ENCODE results near the gene ERVV-1. TPM values are rescaled to one million over a fixed set of nuclear protein-coding genes. Genes with fewer than 3 reads are reported as not detected.
"Not testable (repeated sequence)": the region's sequence is repeated elsewhere in the genome, so short reads cannot be mapped to it uniquely, and the experiment has no call there.

Gene ERVV-1
- total RNA-seq, 1 donor from 2014 or later, result not detected

DNA sequence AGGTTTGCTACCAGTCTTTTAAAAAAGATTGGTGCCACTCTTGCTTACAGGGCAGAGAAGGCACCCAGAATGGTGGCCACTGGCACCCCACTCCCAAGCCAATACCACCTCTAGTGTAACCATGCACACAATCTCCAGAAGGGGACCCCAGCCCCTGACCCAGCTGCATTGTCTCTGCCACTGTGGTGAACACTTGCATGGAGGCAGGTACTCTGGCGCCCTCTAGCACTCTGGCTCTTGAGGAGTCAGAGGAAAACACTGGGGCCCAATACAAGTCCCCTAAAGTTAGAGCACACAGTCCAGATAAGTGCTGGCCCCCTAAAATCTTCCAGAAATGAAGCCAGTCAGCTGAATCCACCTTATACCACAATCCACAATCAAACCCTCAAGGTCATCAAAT is 6.0 kb downstream of the ERVV-1 start:
- DNase-seq (ENCODE audit: low spot score), result no peak

DNA sequence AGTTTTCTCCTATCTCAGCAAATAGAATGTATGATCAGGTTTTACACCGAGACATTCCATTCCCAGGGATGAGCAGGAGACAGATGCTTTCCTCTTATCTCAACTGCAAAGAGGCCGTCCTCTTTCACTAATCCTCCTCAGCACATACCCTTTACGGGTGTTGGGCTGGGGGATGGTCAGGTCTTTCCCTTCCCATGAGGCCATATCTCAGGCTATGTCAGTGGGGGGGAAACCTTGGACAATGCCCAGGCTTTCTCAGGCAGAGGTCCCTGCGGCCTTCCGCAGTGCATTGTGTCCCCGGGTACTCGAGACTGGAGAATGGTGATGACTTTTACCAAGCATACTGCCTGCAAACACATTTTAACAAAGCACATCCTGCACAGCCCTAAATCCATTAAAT is 14.6 kb downstream of the ERVV-1 start:
- DNase-seq (ENCODE audit: low spot score), result not testable (repeated sequence)

DNA sequence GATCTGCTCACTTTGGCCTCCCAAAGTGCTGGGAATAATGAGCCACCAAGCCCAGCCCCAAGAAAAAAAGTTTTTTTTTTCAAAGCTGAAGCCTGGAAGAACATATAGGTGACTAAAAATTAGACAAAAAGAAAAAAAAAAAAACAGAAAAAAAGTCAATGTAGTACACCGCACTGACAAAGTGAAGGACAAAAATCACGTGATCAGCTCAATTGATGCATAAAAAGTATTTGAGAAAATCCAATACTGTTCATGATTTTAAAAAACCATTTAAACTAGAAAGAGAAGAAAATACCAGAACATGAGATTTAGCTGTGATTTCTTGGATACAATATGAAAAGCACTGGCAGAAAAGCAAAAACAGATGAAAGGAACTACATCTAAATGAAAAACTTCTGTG is 20.3 kb downstream of the ERVV-1 start:
- no peak for DNase-seq (ENCODE audit: low spot score)

DNA sequence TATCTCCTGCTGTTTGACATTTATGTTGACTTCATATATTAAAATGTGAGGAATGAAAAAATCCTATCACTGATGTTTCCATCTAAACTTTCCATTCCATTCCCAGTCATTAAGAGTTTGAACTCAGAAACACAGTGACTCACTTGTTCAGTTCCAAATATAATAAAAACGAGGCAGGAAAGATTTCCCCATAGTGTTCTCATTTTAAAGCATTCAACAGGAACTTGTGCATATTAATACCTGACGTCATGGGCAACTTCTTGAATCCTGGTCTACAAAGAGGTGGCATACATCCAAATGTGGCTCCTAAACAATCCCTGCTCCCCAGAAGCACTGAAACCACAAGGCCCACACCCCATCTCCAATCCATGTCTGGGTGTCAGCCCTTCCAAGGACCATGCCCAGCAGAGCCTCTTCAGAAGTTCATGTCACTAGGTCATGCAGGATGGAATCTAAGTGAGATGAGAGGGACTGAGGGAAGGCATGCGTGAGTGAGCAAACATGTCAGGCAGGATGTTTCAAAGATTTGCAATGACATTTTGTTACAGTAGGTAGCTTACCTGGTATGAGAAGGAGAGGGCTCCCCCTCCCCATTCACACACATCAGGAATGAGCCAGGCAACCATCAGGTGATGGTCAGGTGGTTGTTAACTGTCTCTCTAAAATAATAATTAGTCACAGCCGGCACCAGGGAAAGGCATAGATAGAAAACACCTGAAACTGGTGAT is 21.4 kb downstream of the ERVV-1 start:
- no peak for DNase-seq (ENCODE audit: low spot score)

DNA sequence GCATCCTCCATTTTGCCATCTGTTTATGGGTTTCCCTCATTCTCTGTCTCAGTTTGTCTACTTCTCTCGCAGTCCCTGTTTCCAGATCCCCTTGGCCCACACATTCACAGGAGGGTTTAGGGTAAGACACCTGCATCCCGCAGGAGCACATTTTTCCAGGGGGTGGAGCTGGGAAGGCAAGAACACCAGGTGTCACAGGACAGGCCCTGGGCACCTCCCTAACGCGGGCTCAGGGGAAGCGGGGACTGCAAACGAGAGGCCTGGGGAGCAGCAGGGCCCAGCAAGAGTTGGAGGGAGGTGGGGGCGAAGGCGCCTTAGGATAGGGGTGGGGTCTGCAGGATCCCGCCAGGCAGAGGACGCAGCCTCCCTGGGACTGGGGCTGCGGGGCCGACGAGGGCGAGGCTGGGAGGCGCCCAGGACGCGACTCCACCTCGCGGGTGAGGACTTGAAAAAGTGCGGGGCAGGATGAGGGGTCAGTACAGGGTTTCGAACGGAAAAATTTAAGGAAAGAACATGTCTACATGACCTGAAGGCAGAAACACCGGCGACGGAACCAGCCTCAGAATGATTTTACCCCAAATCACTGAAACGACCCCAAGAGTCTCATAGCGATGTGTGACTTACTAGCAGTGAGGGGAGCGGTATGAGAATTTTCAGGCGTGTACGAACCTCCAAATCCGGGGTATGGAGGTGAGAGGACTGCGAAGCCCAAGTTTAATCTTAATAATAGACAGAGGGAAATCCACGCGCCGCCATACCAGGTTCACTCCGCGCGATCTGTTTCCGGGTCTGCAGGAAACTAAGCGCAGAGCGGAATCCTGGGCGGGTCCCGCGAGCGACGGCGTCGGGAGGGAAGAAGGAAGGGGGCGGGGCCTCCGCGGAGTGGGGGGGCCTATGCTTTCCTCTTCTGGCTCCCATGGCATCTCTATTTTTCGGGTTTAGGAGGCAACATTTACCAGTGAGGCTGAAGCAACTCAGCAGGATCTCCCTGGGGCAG is 23.7 kb downstream of the ERVV-1 start:
- DNase-seq (ENCODE audit: low spot score), result peak; percentile 74

DNA sequence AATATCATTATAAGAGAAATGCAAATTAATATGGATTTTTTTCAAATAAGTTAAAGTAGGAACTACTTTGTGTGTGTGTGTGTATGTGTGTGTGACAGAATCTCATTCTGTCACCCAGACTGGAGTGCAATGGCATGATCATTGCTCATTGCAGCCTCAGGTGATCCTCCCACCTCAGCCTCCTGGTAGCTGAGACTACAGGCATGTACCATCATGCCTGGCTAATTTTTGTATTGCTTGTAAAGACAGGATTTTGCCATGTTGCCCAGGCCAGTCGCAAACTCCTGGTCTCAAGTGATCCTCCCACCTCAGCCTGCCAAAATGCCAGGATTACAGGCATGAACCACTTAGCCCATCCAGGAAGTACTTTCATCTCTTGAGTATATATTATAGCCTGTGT is 27.6 kb downstream of the ERVV-1 start:
- no peak for DNase-seq (ENCODE audit: low spot score)

DNA sequence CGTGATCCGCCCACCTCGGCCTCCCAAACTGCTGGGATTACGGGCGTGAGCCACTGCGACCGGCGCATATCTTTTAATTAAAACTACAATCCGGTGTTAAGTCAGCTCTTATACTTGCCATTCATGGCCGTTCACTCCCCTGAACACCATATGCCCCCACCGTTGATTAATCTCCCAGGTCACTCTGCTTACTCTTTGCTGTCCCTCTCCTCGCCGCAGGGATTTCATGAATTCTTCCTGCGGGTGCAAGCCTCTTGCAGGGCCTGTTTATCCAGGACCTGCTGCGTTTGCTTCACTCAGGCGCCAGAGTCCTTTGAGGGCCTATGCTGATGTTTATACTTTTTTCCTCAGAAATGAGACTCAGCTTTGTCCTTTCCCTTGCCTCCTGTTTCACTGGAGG is 31.8 kb downstream of the ERVV-1 start:
- no peak for DNase-seq (ENCODE audit: low spot score)

DNA sequence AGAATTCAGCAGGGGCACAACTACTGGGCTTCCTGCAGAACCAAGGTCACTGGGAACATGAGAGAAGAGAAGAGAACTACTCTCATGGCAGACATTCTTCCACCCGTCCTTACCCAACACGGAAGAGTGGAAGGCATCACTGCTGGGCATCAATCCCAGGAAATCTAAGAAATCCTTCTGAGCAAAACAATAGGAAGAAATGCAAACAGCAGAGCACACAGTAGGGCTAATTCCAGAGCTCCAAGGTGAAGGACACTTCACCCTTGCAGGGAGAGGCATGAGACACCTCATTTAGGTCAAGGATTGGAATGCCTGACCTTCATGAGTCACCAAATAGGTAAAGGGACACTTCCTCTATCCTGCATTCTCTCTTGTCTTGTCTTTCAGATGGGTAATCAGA is 33.7 kb downstream of the ERVV-1 start:
- no peak for DNase-seq (ENCODE audit: low spot score)

DNA sequence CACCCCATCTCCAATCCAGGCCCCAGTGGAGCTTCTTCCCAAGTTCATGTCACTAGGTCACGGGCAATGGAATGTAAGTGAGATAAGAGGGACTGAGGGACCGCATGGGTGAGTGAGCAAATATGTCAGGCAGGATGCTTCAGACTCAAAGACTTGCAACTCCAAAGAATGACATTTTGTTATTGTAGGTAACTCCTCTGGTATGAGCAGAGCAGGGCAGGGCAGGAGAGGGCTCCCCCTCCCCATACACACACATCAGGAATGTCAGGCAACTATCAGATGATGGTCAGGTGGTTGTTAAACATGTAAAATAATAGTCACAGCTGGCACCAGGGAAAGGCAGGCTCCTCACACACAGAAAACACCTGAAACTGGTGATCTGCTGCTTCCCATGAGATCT is 41.4 kb downstream of the ERVV-1 start:
- DNase-seq (ENCODE audit: low spot score), result no peak

DNA sequence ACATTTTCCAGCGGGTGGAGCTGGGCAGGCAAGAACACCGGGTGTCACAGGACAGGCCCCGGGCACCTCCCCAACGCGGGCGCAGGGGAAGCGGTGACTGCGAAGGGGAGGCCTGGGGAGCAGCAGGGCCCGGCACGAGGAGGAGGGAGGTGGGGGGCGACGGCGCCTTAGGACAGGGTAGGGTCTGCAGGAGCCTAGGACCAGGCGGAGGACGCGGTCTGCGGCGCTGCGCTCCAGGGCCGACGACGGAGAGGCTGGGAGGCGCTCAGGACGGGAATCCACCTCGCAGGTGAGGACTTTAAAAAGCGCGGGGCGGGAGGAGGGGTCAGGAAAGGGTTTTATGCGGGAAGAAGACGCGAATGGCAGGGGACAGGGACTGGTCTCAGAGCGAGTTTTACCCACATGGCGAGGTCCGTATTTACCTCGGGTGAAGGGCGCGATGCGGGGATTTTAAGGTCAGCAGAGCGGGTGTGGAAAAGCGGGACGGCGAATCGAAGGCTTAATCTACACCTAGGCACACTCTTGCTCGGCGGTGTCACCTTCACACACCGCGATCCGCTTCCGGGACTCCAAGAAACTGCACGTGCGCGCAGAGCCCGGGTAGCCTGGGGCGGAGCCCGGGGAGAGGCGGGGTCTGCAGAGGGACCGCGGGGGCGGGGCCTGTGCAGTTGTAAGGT is 44.3 kb downstream of the ERVV-1 start:
- DNase-seq (ENCODE audit: low spot score), result no peak

Other genes with a start within 250 kb of the ERVV-1 start
- 8.4 TPM for gene ZNF600, start 227.1 kb upstream of the ERVV-1 start, total RNA-seq
- 11.1 TPM for gene ZNF28, start 192.3 kb upstream of the ERVV-1 start, total RNA-seq
- gene ZNF468, start 156.3 kb upstream of the ERVV-1 start, total RNA-seq, result 10.5 TPM
- gene ZNF320, start 116.3 kb upstream of the ERVV-1 start, total RNA-seq, result 9.3 TPM
- 2.6 TPM for gene ZNF888, start 90.5 kb upstream of the ERVV-1 start, total RNA-seq
- gene ZNF816, start 51.0 kb upstream of the ERVV-1 start, total RNA-seq, result 4.8 TPM
- gene ERVV-2, start 30.8 kb downstream of the ERVV-1 start, total RNA-seq, result not detected
- 32.8 TPM for gene ZNF160, start 89.5 kb downstream of the ERVV-1 start, total RNA-seq
- 12.7 TPM for gene ZNF415, start 119.0 kb downstream of the ERVV-1 start, total RNA-seq
- gene ZNF347, start 145.1 kb downstream of the ERVV-1 start, total RNA-seq, result 9.7 TPM
- gene ZNF665, start 179.4 kb downstream of the ERVV-1 start, total RNA-seq, result 2.5 TPM
- 9.3 TPM for gene ZNF677, start 241.0 kb downstream of the ERVV-1 start, total RNA-seq
- gene VN1R2, start 244.4 kb downstream of the ERVV-1 start, total RNA-seq, result not detected